DOHH2 (cell line): ENCODE results near the gene KREMEN2.

ENCODE experiments used
- H3F3A ChIP-seq: fragments of 200-600 bp; sonication (generic), shearing (Covaris generic); 2 replicates; pipeline ENCODE4 v1.6.0; 2016; ENCODE audit warnings: antibody characterized with exemption, mild to moderate bottlenecking; ENCODE audit not compliant: control insufficient read depth, insufficient read depth
- H3K27ac ChIP-seq: fragments of 200-600 bp; sonication (generic); 2 replicates; pipeline ENCODE4 v1.5.1; 2014; ENCODE audit warnings: low read depth, mild to moderate bottlenecking, low read length, moderate library complexity
- H3K27me3 ChIP-seq: fragments of 200-600 bp; sonication (generic); 2 replicates; pipeline ENCODE4 v1.6.1; 2014; ENCODE audit warnings: mild to moderate bottlenecking, low read length, mixed read lengths; ENCODE audit not compliant: control insufficient read depth
- H3K36me3 ChIP-seq: fragments of 200-600 bp; sonication (generic); 2 replicates; pipeline ENCODE4 v1.6.1; 2014; ENCODE audit warnings: mild to moderate bottlenecking, low read length, moderate library complexity, mixed read lengths; ENCODE audit not compliant: control insufficient read depth
- H3K4me1 ChIP-seq: fragments of 200-600 bp; sonication (generic); 2 replicates; pipeline ENCODE4 v1.6.1; 2014; ENCODE audit warnings: mild to moderate bottlenecking, low read length, mixed read lengths; ENCODE audit not compliant: control insufficient read depth
- H3K4me2 ChIP-seq: fragments of 200-600 bp; sonication (generic); 2 replicates; pipeline ENCODE4 v1.6.0; 2014; ENCODE audit warnings: mild to moderate bottlenecking, low read length, moderate library complexity
- H3K4me3 ChIP-seq: fragments of 200-600 bp; sonication (generic); 2 replicates; pipeline ENCODE4 v1.5.1; 2014; ENCODE audit warnings: mild to moderate bottlenecking, low read length, mixed read lengths
- H3K79me2 ChIP-seq: fragments of 200-600 bp; sonication (generic); 2 replicates; pipeline ENCODE4 v1.6.1; 2014; ENCODE audit warnings: mild to moderate bottlenecking, low read length, mixed read lengths; ENCODE audit not compliant: control insufficient read depth
- H3K9me2 ChIP-seq: fragments of 200-600 bp; sonication (generic); replicated peaks from 2 replicates; pipeline ENCODE4 v1.6.1; 2014; ENCODE audit warnings: mild to moderate bottlenecking, low read length, mixed read lengths; ENCODE audit not compliant: control insufficient read depth
- H3K9me3 ChIP-seq: fragments of 200-600 bp; sonication (generic); 2 replicates; pipeline ENCODE4 v1.6.1; 2014; ENCODE audit warnings: antibody characterized with exemption, low read length, mixed read lengths; ENCODE audit not compliant: control insufficient read depth, insufficient read depth
- H4K20me1 ChIP-seq: fragments of 200-600 bp; sonication (generic); 2 replicates; pipeline ENCODE4 v1.6.0; 2014; ENCODE audit warnings: low read depth, mild to moderate bottlenecking, antibody characterized with exemption, low read length, moderate library complexity; ENCODE audit not compliant: control insufficient read depth, insufficient read depth
- EZH2phosphoT487 ChIP-seq: fragments of 200-600 bp; sonication (generic); IDR thresholded peaks from 2 replicates; pipeline ENCODE4 v1.6.1; 2017; ENCODE audit warnings: borderline replicate concordance, mild to moderate bottlenecking, antibody characterized with exemption, low read length, moderate library complexity, mixed read lengths
- TF ChIP-seq, protein P1 (sequence below): fragments of 200-600 bp; sonication (generic); IDR thresholded peaks from one replicate; pipeline ENCODE4 v1.5.1; 2014; ENCODE audit warnings: antibody characterized with exemption, mild to moderate bottlenecking, low read depth, low read length; ENCODE audit not compliant: poor library complexity, severe bottlenecking

Gene KREMEN2

DNA sequence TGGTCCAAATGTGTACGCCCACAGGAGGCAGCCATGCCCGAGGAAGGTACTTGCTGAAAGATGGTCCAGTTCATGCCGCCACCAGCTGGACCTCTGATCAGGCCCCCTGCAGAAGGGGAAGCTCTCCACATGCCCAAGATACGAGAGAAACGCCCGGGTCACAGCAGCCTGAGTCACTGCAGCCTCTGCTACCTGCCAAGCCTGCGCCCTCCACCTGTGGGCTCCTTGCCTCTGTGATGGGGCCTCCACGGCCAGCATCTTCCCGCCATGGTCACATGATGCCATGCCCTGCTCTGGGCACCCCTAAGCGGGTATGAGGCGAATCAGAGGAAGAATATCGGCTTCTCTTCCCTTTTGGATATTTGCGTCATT is 13.7 kb upstream of the KREMEN2 start:
- Histone ChIP-seq H3K36me3 (no peaks in the 10 kb centered on the region), H3K27me3 (no peaks in the 10 kb centered on the region), H3K4me1 (peaks cover 18% of the 10 kb centered on the region), H3F3A (no peaks in the 10 kb centered on the region), H3K9me2 (no peaks in the 10 kb centered on the region), H4K20me1 (no peaks in the 10 kb centered on the region), H3K4me3 (no peak overlapping the region), H3K27ac (no peak overlapping the region), H3K4me2 (no peak overlapping the region), H3K9me3 (no peaks in the 10 kb centered on the region), H3K79me2 (no peaks in the 10 kb centered on the region)
- TF ChIP-seq, protein P1, sequence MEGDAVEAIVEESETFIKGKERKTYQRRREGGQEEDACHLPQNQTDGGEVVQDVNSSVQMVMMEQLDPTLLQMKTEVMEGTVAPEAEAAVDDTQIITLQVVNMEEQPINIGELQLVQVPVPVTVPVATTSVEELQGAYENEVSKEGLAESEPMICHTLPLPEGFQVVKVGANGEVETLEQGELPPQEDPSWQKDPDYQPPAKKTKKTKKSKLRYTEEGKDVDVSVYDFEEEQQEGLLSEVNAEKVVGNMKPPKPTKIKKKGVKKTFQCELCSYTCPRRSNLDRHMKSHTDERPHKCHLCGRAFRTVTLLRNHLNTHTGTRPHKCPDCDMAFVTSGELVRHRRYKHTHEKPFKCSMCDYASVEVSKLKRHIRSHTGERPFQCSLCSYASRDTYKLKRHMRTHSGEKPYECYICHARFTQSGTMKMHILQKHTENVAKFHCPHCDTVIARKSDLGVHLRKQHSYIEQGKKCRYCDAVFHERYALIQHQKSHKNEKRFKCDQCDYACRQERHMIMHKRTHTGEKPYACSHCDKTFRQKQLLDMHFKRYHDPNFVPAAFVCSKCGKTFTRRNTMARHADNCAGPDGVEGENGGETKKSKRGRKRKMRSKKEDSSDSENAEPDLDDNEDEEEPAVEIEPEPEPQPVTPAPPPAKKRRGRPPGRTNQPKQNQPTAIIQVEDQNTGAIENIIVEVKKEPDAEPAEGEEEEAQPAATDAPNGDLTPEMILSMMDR: no peak
- TF ChIP-seq EZH2phosphoT487: no peak

DNA sequence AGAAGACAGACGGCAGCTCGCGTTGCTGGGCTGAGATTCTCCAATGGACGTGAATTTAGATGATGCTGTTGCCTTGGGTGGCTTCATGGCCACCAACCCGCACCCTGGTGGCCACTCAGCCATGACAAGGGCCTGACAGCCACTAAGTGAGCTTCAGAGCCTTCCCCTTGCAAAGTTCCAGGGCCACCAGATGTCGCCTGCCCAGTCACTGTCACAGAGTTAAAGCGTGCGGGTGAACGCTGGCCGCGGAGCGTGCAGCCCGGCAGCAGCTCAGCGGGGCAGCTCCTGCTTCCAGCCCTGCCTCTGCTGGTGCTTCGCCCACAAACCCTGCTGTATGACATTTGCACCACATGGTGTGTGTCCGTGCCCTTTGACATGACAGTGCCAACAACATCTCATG is 13.3 kb upstream of the KREMEN2 start:
- Histone ChIP-seq H3K4me2 (no peak overlapping the region), H4K20me1 (no peaks in the 10 kb centered on the region), H3F3A (no peaks in the 10 kb centered on the region), H3K36me3 (no peaks in the 10 kb centered on the region), H3K9me3 (no peaks in the 10 kb centered on the region), H3K4me1 (peaks cover 19% of the 10 kb centered on the region), H3K79me2 (no peaks in the 10 kb centered on the region), H3K27me3 (no peaks in the 10 kb centered on the region), H3K9me2 (no peaks in the 10 kb centered on the region), H3K27ac (no peak overlapping the region), H3K4me3 (no peak overlapping the region)
- no peak for TF ChIP-seq EZH2phosphoT487
- TF ChIP-seq, protein P1: no peak

DNA sequence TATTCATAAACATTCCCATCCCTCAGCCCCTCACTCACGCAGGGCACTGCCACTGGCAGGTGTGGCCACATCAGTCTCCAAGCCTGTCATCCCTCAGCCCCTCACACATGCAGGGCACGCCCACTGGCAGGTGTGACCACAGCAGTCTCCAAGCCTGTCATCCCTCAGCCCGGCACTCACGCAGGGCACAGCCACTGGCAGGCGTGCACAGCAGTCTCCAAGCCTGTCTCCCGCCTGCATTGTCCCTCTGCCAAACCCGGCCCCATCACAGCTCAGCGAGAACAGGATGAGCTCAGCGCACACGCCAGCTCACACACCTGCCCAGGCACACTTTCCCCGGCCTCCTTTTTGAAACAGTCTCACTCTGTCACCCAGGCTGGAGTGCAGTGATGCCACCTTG is 11.4 kb upstream of the KREMEN2 start:
- no peaks in the 10 kb centered on the region for H3K9me2 ChIP-seq
- H3K4me2 ChIP-seq: no peak overlapping the region
- H3K9me3 ChIP-seq: no peaks in the 10 kb centered on the region
- no peaks in the 10 kb centered on the region for H3K79me2 ChIP-seq
- no peaks in the 10 kb centered on the region for H3K27me3 ChIP-seq
- TF ChIP-seq, protein P1: no peak
- TF ChIP-seq EZH2phosphoT487: no peak
- H3K4me1 ChIP-seq: peaks cover 24% of the 10 kb centered on the region
- no peaks in the 10 kb centered on the region for H3F3A ChIP-seq
- H3K4me3 ChIP-seq: no peak overlapping the region
- no peaks in the 10 kb centered on the region for H3K36me3 ChIP-seq
- H3K27ac ChIP-seq: no peak overlapping the region
- no peaks in the 10 kb centered on the region for H4K20me1 ChIP-seq
